Stimulated activated naive CD8-positive, alpha-beta T cell treated with anti-CD3 and anti-CD28 coated beads, Interleukin-15, Interleukin-2, amounts not matched to agents 100 U/mL and 50 U/mL, for 24 hours (primary cell): Measurements from ENCODE around the gene CREBZF.
A peak's percentile ranks its signal among the peaks of the same experiment; 100 is the strongest.

Experiments used
- ATAC-seq: fragments of 150-1000 bp; cut with Tn5 transposase; one replicate; pipeline ENCODE4 v1.10.0; 2021
- DNase-seq: peaks from one replicate; pipeline ENCODE4 v3.0.0; 2021

CREBZF gene

GRCh38 chr11:85664615-85665481, at the start of gene CREBZF:
Gene CREBZF, minus strand, starts transcription at chr11:85665129. Its CDS starts 254 bp downstream, at chr11:85664875.
- peak; percentile 91 for ATAC-seq
- DNase-seq: peak; percentile 96

- no peak for ATAC-seq
- DNase-seq: no peak
Observed at GRCh38 chr11:85712953-85713352, 48.0 kb upstream of the CREBZF start.

GRCh38 chr11:85710917-85711316, 46.0 kb upstream of the CREBZF start:
- DNase-seq (no peak), ATAC-seq (no peak)

- DNase-seq (no peak), ATAC-seq (no peak)
Observed at GRCh38 chr11:85709941-85710702, 45.2 kb upstream of the CREBZF start.

GRCh38 chr11:85705800-85706199, 40.9 kb upstream of the CREBZF start:
- no peak for ATAC-seq
- no peak for DNase-seq

- DNase-seq: no peak
- no peak for ATAC-seq
Observed at GRCh38 chr11:85704967-85705366, 40.0 kb upstream of the CREBZF start.

- DNase-seq (no peak), ATAC-seq (no peak)
Observed at GRCh38 chr11:85699957-85700741, 35.2 kb upstream of the CREBZF start.

- no peak for ATAC-seq
- no peak for DNase-seq
Observed at GRCh38 chr11:85698195-85698594, 33.3 kb upstream of the CREBZF start.

GRCh38 chr11:85697747-85698146, 32.8 kb upstream of the CREBZF start:
- no peak for ATAC-seq

GRCh38 chr11:85695546-85695945, 30.6 kb upstream of the CREBZF start:
- ATAC-seq: no peak
- no peak for DNase-seq

More at GRCh38 chr11:85697747-85698146, 32.8 kb upstream of the CREBZF start:
- DNase-seq: no peak

- no peak for DNase-seq
- ATAC-seq: no peak
Observed at GRCh38 chr11:85694385-85694980, 29.6 kb upstream of the CREBZF start.

GRCh38 chr11:85685820-85686459, 21.0 kb upstream of the CREBZF start, which contains the start of gene CCDC89:
Gene CCDC89, minus strand, starts transcription at chr11:85686195. Its CDS starts 65 bp downstream, at chr11:85686130.
- no peak for DNase-seq

GRCh38 chr11:85685125-85685819, 20.3 kb upstream of the CREBZF start:
- ATAC-seq (no peak), DNase-seq (no peak)

More at GRCh38 chr11:85685820-85686459, 21.0 kb upstream of the CREBZF start, which contains the start of gene CCDC89:
- no peak for ATAC-seq

- DNase-seq (peak; percentile 79), ATAC-seq (peak; percentile 85)
Observed at GRCh38 chr11:85682330-85683305, 17.7 kb upstream of the CREBZF start.

GRCh38 chr11:85680897-85681296, 16.0 kb upstream of the CREBZF start:
- DNase-seq (no peak), ATAC-seq (peak; percentile 23)

GRCh38 chr11:85679576-85679975, 14.6 kb upstream of the CREBZF start:
- no peak for ATAC-seq

GRCh38 chr11:85673393-85673792, 8.5 kb upstream of the CREBZF start:
- DNase-seq: no peak
- ATAC-seq: peak; percentile 43

More at GRCh38 chr11:85679576-85679975, 14.6 kb upstream of the CREBZF start:
- no peak for DNase-seq

- DNase-seq (no peak), ATAC-seq (no peak)
Observed at GRCh38 chr11:85672105-85672902, 7.4 kb upstream of the CREBZF start.
